NB4 (cell line): Measurements from ENCODE around the gene MOB2.

ENCODE experiments used
- MYC ChIP-seq: IDR thresholded peaks from 2 replicates; pipeline ENCODE4 v1.6.1; 2011; ENCODE audit warnings: low read depth, low read length
- POLR2A ChIP-seq: IDR thresholded peaks from 2 replicates; pipeline ENCODE4 v1.6.1; 2011; ENCODE audit warnings: mild to moderate bottlenecking; ENCODE audit not compliant: insufficient read length; ENCODE audit errors: extremely low read depth
- TF ChIP-seq, protein P1 (sequence below): IDR thresholded peaks from one replicate; pipeline ENCODE4 v1.5.1; 2012; ENCODE audit warnings: low read depth, low read length
- TF ChIP-seq, protein P2 (sequence below): IDR thresholded peaks from 2 replicates; pipeline ENCODE4 v1.6.1; 2011; ENCODE audit warnings: low read depth, low read length

DNA sequence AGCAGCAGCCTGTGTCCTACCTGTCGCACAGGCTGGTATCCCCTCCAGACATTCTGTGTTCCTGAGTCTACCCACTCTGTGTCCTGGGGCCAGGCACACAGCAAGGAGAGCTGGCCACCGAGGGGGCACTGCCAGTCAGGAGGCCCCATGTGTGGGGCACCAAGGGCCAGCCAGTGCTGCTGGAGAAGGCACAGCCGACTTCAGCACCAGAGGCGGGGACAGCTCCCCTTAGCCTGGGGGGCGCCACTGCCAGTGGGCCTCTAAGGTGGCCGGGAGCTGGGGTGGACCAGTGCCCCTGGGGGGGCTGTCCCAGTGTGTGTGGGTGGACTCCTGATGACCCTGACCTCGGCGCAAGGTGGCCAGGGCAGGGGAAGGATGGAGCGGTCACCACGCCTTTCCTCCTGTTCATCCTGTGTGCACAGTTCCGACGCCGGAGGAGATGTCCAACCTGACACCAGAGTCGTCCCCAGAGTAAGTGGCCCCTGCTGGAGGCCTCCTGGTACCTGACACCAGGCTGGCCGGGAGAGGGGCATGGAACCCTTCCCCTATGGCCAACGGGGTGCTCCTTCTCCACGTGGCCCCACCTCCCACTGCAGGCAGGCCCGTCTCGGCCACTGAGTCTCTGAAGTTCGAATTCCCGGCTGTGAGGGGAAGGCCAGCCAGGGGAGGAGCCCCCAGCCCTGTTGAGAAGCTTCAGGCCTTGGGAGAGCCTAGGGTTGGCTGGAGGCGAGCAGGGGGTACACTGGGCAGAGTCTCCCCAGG lies 35.4 kb downstream of the MOB2 start:
- TF ChIP-seq, protein P1, sequence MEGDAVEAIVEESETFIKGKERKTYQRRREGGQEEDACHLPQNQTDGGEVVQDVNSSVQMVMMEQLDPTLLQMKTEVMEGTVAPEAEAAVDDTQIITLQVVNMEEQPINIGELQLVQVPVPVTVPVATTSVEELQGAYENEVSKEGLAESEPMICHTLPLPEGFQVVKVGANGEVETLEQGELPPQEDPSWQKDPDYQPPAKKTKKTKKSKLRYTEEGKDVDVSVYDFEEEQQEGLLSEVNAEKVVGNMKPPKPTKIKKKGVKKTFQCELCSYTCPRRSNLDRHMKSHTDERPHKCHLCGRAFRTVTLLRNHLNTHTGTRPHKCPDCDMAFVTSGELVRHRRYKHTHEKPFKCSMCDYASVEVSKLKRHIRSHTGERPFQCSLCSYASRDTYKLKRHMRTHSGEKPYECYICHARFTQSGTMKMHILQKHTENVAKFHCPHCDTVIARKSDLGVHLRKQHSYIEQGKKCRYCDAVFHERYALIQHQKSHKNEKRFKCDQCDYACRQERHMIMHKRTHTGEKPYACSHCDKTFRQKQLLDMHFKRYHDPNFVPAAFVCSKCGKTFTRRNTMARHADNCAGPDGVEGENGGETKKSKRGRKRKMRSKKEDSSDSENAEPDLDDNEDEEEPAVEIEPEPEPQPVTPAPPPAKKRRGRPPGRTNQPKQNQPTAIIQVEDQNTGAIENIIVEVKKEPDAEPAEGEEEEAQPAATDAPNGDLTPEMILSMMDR: no peak
- no peak for TF ChIP-seq POLR2A
- no peak for TF ChIP-seq MYC
- TF ChIP-seq, protein P2, sequence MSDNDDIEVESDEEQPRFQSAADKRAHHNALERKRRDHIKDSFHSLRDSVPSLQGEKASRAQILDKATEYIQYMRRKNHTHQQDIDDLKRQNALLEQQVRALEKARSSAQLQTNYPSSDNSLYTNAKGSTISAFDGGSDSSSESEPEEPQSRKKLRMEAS: no peak
